HG03342 (cell line): Measurements from ENCODE around the gene CD27.

Experiments
- ATAC-seq: cut with Tn5 transposase; IDR thresholded peaks from one replicate; pipeline ENCODE4 v1.9.1; 2021; ENCODE audit warnings: mild to moderate bottlenecking, moderate library complexity; ENCODE audit not compliant: unreplicated experiment

Gene CD27

DNA sequence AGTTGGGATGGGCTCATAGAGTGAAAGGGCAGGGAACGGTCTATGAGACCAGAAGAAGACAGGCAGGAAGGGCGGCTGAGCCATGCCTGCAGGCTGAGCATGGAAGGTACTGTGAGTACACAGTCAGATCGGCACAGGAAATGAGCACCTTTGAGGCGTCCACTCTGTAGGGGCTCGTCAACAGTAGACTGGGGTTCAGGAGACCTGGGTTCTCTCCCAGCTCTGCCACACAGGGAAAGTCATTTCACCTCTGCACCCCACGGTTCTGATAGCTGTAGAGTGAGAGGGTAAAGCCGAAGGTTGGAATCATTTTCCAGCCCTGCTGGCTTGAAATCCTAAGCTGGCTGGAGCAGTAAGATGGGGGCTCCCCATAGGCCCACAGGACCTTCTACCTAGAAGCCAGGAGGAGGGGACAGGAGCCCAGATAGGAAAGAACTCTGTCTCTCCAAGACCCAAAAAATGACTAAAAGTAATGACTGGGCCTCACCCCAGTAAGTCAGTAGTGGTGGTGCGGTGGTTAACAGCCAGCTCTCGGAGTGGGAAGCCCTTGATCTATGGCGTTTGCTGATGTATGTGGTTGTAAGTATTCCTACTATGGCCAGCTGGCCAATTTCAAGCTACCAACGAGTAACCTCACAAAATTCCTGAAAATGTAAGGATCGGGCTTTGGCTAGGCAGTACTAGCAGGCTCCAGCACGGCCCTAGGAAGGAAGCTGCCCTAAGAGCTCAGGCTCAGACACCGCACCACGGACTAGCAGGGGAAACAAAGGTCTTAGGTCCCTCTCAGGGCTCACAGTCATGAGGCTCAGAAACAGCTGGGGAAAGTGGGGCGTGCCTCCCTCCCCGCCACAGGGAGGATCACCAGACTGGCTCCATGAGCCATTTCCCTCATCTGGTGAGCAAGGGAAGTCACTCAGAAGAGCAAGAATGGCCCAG, 10.3 kb upstream of the CD27 start:
- no peak for ATAC-seq

DNA sequence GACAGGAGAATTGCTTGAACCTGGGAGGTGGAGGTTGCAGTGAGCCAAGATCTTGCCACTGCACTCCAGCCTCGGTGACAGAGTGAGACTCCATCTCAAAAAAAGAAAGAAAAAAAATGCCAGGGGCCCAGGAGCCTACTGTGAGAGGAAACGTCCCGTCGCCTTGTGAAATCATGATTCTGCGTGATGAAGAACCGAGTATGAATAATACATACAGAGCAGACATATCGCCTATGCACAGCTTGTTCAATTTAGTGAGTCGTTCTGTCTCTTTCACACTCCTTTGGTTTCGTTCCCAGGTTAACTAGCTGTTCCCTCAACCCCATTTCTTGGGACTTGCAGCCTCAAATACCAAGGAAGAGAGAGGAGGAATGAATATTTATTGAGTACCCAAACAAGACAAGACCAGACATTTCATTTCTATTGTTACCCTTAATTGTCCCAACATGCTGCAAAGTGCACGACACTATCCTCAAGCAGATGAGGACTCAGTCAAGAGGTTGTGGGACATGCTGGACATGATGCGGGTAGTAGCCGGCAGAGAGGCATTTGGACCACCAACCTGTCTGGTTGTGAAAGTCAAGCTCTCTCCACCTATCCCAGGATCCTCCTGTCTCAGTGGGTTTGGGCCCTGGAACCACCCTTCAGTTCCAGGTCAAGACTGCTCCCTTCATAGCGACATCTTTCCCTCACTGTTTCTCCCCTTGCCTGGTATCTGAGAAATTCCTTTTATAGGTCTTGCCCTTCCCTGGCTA, 8.6 kb upstream of the CD27 start:
- no peak for ATAC-seq

DNA sequence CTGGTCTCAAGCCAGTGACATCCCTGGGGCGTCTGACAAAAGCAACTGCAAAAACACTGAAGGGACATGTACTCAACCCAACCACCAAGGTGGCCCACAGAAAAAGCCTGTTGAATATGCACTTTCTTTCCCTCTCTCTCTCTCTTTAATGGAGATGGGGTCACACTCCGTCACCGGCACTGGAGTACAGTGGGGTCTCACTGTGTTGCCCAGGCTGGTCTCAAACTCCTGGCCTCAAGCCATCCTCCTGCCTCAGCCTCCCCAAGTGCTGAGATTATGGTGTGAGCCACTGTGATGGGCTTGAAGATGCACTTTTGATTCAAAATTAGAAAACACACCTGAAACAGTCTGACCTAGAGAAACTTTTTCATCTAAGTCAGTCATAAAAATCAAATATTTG, 7.2 kb upstream of the CD27 start:
- no peak for ATAC-seq

DNA sequence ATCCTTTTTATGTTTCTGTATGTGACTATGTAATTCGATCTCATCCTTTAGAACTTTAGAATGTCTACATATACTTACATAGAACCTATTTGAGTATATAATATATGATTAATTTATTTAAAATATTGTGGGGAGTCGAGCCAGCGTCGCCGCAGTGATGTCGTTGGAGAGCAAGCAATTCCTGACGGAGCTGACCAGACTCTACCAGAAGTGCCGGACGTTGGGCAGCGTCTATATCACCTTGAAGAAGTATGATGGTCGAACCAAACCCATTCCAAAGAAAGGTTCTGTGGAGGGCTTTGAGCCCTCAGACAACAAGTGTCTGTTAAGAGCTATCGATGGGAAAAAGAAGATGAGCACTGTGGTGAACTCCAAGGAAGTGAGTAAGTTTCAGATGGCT, 6.4 kb upstream of the CD27 start:
- no peak for ATAC-seq

DNA sequence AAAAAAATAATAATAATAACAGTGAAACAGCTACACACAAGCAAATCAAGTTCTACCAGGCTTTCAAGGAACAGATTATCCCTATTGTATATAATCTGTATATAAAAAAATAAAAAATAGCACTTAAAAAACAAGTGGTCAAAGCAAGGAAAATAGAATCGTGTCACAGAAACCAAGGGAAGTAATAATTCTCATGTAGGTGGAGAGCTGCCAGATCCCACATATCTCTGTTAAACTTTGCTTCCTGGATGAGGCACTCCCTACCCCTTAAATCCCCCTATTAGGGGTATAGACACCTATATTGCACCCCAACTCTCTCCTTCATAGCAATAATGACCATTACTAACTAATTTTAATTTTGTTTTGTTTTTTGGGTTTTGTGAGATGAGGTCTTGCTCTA, 4.4 kb upstream of the CD27 start:
- no peak for ATAC-seq

DNA sequence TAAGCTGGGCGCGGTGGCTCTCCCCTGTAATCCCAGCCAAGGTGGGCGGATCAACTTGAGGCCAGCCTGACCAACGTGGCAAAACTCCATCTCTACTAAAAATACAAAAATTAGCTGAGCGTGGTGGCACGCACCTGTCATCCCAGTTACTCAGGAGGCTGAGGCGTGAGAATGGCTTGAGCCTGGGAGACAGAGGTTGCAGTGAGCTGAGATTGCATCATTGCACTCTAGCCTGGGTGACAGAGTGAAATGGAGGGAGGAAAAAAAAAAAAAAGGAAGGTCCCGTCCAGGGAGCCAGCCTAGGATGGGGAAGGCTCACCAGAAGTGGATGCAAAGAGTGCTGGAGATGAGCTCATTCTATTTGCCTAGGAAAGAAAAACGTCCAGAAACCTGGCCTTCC, 1.9 kb upstream of the CD27 start:
- ATAC-seq, result no peak

DNA sequence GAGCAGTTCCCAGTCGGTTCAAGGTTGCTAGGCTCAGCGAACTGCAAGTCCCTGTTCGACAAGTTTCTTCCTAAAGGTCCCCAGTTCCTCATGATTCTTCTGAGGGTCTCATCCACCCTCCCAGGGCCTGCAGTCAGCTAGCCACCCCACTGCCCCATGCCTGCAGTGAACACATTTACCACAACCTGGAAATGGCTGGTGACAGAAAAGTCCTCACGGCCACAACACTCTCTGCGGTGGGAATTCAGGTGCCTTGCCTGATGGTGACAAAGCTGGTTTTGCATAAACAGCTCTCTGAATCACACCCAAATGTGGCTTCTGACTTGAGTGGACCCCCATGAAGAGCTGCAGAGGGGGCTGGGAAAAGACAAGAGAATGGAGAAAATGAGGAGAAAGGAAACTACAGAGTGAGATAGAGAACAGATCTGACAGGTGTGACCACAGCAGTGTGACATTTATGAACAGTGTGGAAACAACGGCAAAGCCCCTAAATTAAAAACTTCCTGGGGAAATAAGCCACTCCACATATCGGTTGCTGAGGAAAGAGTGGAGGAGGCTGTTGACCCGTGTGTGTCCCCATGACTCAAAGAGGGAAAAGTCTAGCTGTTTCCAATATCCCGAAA, 1.3 kb upstream of the CD27 start:
- no peak for ATAC-seq

DNA sequence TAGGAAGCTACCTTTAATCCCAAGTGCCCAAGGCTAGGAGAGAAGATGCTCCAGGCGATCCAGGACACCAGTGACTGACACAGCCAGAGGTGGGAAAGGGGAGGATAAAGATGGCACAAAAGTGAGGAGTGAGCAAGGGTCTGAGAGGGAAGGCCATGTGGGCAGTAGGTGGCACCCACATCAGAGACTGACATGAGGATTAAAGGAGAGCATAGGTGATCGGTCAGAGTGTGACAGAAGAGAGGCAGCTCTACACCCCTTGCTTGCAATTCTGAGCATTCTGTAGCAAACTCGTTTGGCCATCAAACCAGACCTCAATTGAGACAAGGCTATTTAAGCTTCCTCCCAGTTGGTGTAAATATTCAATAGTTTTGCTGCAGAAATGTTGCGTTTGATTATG, 724 bp upstream of the CD27 start:
- ATAC-seq, result no peak

DNA sequence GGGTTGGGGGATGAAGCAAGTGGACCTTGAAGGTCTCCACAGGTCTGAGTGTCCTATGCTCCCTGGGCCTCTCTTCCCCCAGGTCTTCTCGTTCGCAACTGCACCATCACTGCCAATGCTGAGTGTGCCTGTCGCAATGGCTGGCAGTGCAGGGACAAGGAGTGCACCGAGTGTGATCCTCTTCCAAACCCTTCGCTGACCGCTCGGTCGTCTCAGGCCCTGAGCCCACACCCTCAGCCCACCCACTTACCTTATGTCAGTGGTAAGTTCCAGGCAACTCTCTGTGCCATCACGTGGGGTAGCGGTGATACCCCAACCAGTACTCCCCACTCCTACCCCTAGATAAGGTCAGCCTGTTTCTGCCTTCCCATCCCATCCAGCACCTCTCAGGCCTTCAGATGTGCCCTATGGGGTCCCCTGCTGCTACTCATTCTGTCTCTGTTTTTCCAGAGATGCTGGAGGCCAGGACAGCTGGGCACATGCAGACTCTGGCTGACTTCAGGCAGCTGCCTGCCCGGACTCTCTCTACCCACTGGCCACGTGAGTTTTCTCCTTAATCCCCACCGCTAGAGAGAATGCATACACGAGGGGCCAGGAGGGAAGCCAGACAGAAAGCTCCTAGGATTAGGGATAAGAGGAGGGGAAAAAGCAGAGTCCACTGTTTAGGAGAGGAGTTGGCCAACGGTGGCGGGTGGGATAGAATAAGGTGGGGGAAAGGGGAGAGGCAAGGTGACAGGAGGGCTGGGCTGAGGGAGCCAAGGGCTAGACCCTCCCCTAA, 5.5 kb downstream of the CD27 start:
- ATAC-seq, result no peak

DNA sequence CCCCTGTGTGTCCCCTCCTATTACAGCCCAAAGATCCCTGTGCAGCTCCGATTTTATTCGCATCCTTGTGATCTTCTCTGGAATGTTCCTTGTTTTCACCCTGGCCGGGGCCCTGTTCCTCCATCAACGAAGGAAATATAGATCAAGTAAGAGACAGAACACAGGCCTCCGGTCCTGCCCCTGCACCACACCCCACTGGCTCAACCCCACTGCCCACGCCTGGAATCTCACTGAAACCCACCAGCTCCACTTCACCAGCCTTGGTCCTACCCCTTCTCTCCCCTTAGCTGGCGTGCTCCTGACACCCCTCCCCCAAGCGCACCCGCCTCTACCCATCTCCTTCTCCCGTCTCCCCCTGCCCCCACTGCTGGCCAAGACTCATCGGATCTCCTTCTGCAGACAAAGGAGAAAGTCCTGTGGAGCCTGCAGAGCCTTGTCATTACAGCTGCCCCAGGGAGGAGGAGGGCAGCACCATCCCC, 6.2 kb downstream of the CD27 start:
- ATAC-seq, result no peak

DNA sequence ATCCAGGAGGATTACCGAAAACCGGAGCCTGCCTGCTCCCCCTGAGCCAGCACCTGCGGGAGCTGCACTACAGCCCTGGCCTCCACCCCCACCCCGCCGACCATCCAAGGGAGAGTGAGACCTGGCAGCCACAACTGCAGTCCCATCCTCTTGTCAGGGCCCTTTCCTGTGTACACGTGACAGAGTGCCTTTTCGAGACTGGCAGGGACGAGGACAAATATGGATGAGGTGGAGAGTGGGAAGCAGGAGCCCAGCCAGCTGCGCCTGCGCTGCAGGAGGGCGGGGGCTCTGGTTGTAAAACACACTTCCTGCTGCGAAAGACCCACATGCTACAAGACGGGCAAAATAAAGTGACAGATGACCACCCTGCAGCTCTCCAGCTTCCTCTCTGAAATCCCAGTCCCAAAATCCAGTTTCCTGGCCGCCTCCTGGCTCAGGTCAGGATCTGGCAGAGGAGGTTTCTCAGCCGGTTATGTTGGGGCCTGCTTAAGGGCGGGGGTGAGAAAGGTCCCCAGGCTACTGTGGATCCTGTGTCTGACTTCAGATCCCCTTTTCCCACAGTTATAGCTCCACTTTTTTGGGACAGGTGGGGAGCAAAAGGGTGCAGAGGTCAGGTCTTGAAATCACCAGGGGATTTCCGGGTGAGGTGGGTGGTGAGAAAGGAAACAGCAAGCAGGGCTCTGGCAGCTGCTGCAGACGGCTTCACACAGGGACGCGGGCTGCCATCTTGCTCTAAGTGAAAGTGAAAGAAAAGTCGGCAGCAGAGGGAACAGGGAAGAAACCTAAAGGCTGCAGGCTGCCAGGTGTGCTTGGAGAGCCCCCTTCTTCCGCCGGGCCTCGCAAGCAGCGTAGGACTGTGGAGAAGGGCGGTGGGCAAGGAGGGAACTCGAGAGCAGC, 6.8 kb downstream of the CD27 start, which contains the start of gene TAPBPL:
TSS of gene TAPBPL (plus strand) at position 695 of the 897 bp plus-strand sequence. CDS start 207 bp downstream, outside the sequence.
- ATAC-seq, result no peak

DNA sequence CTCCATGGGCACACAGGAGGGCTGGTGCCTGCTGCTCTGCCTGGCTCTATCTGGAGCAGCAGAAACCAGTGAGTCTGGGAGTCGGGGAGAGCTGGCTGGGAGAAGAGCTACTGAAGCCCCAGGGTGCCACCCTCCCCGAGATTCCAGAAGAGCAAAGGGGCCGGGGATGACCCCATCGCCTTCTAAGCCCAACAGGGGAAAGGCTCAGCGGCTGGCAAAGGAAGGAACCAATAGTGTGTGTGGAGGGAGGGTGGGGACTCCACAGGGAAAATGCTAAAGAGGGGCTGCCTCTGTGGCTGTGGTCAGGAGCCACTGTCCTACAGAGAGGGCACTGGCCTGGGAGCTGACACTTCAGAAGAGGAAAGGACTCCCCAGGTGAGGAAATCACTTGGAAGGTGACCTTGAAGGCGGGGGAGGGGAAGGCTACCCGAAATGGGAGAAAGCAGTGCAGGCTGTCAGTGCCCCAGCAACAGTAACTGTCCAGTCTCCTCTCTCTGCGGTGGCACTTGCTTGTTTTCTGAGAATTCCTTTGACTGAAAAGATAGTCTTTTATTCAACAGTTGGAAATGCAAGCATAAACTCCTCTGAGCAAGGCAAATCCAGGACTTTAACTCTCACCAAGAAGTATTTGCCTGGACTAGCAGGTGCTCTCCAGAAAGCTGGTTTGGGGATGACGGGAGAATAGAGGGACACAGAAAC, 7.6 kb downstream of the CD27 start:
- ATAC-seq, result no peak

DNA sequence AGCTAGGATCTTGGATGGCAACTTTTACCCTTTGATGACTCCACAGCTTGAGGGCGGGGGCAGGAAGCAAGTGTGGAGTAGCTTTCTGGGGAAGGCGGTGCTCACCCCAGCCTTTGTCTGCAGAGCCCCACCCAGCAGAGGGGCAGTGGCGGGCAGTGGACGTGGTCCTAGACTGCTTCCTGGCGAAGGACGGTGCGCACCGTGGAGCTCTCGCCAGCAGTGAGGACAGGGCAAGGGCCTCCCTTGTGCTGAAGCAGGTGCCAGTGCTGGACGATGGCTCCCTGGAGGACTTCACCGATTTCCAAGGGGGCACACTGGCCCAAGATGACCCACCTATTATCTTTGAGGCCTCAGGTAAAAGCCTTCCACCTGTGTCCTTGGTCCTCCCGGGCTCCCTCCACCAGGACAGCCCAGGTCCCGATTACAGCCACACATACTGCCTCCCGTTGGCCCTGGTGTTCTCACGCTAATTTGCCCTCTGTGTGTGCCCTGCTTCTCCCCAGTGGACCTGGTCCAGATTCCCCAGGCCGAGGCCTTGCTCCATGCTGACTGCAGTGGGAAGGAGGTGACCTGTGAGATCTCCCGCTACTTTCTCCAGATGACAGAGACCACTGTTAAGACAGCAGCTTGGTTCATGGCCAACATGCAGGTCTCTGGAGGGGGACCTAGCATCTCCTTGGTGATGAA, 8.3 kb downstream of the CD27 start:
- ATAC-seq, result no peak

DNA sequence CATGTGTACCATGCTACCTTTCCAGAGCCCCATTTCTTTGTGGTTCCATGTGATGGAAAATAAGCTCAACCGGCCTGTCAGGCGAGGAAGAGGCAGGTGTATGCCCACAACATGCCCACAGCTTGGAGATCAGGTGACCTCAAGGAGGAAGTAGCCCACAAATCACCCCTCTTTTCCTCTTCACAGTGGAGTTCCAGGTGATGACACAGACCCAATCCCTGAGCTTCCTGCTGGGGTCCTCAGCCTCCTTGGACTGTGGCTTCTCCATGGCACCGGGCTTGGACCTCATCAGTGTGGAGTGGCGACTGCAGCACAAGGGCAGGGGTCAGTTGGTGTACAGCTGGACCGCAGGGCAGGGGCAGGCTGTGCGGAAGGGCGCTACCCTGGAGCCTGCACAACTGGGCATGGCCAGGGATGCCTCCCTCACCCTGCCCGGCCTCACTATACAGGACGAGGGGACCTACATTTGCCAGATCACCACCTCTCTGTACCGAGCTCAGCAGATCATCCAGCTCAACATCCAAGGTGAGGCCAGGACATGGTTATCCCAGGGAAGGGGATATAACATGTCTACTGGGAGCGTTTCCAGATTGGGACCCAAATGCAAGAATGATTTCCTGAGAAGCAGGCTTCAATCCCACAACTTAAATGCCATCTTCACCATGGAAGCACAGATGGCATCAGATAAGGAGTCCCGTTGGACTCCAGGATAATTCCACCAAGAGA, 12.6 kb downstream of the CD27 start:
- ATAC-seq, result no peak

DNA sequence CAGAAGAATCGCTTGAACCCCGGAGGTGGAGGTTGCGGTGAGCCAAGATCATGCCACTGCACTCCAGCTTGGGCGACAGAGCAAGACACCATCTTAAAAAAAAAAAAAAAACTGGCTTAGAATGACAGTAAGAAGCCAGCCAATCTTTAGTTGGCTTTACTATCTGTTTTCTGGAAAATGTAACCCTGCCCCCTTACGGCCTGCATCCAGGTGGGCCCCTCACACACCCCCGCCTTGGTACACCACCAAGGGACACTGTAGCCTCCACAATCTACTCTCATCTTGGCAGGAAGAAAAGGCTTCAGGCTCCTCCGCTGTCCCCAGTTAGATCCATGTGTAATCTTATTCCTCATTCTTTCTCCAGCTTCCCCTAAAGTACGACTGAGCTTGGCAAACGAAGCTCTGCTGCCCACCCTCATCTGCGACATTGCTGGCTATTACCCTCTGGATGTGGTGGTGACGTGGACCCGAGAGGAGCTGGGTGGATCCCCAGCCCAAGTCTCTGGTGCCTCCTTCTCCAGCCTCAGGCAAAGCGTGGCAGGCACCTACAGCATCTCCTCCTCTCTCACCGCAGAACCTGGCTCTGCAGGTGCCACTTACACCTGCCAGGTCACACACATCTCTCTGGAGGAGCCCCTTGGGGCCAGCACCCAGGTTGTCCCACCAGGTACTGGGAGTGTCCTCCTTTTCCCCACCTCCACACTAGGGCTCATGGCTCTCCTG, 13.7 kb downstream of the CD27 start:
- ATAC-seq, result no peak

DNA sequence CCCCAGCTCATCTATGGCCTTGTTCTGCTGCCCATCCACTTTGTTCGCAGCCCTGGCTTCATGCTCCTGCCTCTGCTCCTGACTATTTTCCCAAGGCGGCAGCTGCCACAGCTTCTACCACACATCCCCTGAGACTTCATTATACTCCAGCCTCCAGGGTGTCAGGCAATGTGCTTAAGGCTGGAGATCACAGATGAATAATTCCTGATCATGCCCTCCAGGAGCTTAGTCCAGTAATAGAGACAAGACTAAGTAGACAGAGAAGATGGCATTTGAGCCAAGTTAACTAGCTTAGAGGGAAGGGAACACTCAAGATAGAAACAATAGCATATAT, 14.2 kb downstream of the CD27 start:
- no peak for ATAC-seq

DNA sequence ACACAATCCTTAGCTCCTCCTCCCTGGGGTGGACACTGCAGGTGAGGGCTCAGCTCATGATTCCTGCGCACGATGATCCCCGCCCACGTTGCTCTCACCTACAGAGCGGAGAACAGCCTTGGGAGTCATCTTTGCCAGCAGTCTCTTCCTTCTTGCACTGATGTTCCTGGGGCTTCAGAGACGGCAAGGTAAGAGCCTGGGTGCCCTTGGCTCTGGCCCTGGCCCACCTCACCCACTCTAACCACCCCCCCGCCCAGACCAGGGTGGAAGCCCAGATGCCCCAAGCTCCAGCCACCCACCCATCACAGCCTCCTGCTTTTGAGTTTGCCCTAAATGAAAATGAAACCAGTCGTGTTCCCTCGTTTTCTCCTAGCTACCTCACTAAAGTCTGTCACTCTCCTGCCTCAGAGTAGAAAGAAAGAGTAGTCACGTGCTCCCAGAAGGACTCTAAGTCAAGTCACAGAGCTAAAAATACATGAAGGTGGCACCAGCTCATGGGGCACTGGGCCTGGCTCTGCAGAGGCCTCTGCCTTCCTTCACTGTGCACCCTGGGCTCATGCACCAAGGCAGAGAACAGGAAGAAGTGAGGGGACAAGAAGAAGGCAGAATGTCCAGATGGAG, 16.1 kb downstream of the CD27 start:
- ATAC-seq, result no peak
